HG03354 (cell line): Measurements from ENCODE around the gene SERPIND1.
"Not testable (repeated sequence)": the region's sequence is repeated elsewhere in the genome, so short reads cannot be mapped to it uniquely, and the experiment has no call there.

Experiments
- ATAC-seq: cut with Tn5 transposase; IDR thresholded peaks from one replicate; pipeline ENCODE4 v1.9.1; 2021; ENCODE audit warnings: mild to moderate bottlenecking; ENCODE audit not compliant: unreplicated experiment, poor library complexity, severe bottlenecking

The SERPIND1 gene

GRCh38 chr22:20773793-20774212 lies at the start of gene SERPIND1:
SERPIND1 (plus strand) TSS chr22:20774113; CDS start chr22:20779313, 5,200 bp downstream.
- no peak for ATAC-seq

- ATAC-seq, result no peak
Observed at GRCh38 chr22:20724676-20725454, 49.0 kb upstream of the SERPIND1 start.

GRCh38 chr22:20725987-20726558 lies 47.8 kb upstream of the SERPIND1 start:
- no peak for ATAC-seq

GRCh38 chr22:20727118-20728015 lies 46.5 kb upstream of the SERPIND1 start:
- ATAC-seq, result no peak

GRCh38 chr22:20728523-20729190 lies 45.3 kb upstream of the SERPIND1 start:
- no peak for ATAC-seq

GRCh38 chr22:20729194-20729593 lies 44.7 kb upstream of the SERPIND1 start:
- ATAC-seq, result no peak

- not testable (repeated sequence) for ATAC-seq
Observed at GRCh38 chr22:20732431-20732830, 41.5 kb upstream of the SERPIND1 start.

GRCh38 chr22:20735356-20736162 lies 38.4 kb upstream of the SERPIND1 start:
- not testable (repeated sequence) for ATAC-seq

GRCh38 chr22:20736891-20737290 lies 37.0 kb upstream of the SERPIND1 start:
- not testable (repeated sequence) for ATAC-seq

GRCh38 chr22:20738394-20739089 lies 35.4 kb upstream of the SERPIND1 start:
- ATAC-seq, result no peak

- ATAC-seq, result no peak
Observed at GRCh38 chr22:20740222-20740951, 33.5 kb upstream of the SERPIND1 start.

GRCh38 chr22:20741008-20741633 lies 32.8 kb upstream of the SERPIND1 start:
- ATAC-seq, result no peak

- no peak for ATAC-seq
Observed at GRCh38 chr22:20741634-20742581, 32.0 kb upstream of the SERPIND1 start.

GRCh38 chr22:20742764-20743163 lies 31.1 kb upstream of the SERPIND1 start:
- no peak for ATAC-seq

- ATAC-seq, result no peak
Observed at GRCh38 chr22:20744456-20744855, 29.5 kb upstream of the SERPIND1 start.

- no peak for ATAC-seq
Observed at GRCh38 chr22:20745119-20745518, 28.8 kb upstream of the SERPIND1 start.
